SK-N-SH (cell line): ENCODE data around the gene SSMEM1. TPM values are rescaled to one million over a fixed set of nuclear protein-coding genes. Genes with fewer than 3 reads are reported as not detected.

ENCODE experiments used
- CTCF ChIA-PET: fragments of 300-600, 350-600 bp; formaldehyde crosslinking; extraction: SDS; loops from one replicate; lab custom pipeline; 2021; lab: Yijun Ruan, JAX
- POLR2A ChIA-PET: fragments of 350-600 bp; sonication (Branson Sonifier 250); formaldehyde crosslinking; extraction: SDS; loops from one replicate; lab custom pipeline; 2020; ENCODE audit warnings: antibody characterized with exemption, inconsistent platforms; lab: Yijun Ruan, JAX
- DNase-seq: peaks from one replicate; pipeline ENCODE4 v3.0.0; 2012
- H2AFZ ChIP-seq: fragments of 200-600 bp; sonication (generic); 2 replicates; pipeline ENCODE4 v1.8.1; 2016; ENCODE audit warnings: antibody characterized with exemption, mild to moderate bottlenecking, low read depth
- H3F3A ChIP-seq: fragments of 200-600 bp; sonication (generic); replicated peaks from 2 replicates; pipeline ENCODE3; 2016; ENCODE audit warnings: antibody characterized with exemption, mild to moderate bottlenecking; ENCODE audit not compliant: insufficient read depth
- H3K27ac ChIP-seq, 2 experiments: fragments of 200-500 bp in 1 of 2; fragments of 200-600 bp in 1 of 2; sonication (Bioruptor generic) in 1 of 2; sonication (generic), shearing (Covaris generic) in 1 of 2; 2 replicates each; pipeline versions ENCODE4 v1.5.1 to v1.6.1; 2014 to 2016; ENCODE audit warnings: low read depth in 2 of 2, inconsistent platforms in 1 of 2, low read length in 1 of 2, mild to moderate bottlenecking in 1 of 2, mixed read lengths in 1 of 2
- H3K27me3 ChIP-seq: fragments of 200-600 bp; sonication (generic), shearing (Covaris generic); 2 replicates; pipeline ENCODE4 v1.6.1; 2016; ENCODE audit warnings: mixed run types; ENCODE audit not compliant: insufficient read depth
- H3K36me3 ChIP-seq, 2 experiments: fragments of 200-500 bp in 1 of 2; fragments of 200-600 bp in 1 of 2; sonication (Bioruptor generic) in 1 of 2; sonication (generic) in 1 of 2; replicated peaks in 1 of 2; 2 replicates each; pipeline versions ENCODE3 to v1.5.1; 2014 to 2016; ENCODE audit warnings: low read length in 1 of 2, mild to moderate bottlenecking in 1 of 2; ENCODE audit not compliant: insufficient read depth in 2 of 2, control insufficient read depth in 1 of 2
- H3K4me1 ChIP-seq, 2 experiments: fragments of 200-500 bp in 1 of 2; fragments of 200-600 bp in 1 of 2; sonication (Bioruptor generic) in 1 of 2; sonication (generic), shearing (Covaris generic) in 1 of 2; 2 replicates each; pipeline versions ENCODE4 v1.5.1 to v1.6.1; 2014 to 2016; ENCODE audit warnings: low read depth in 1 of 2, low read length in 1 of 2, mixed run types in 1 of 2; ENCODE audit not compliant: insufficient read depth in 2 of 2, control insufficient read depth in 1 of 2
- H3K4me2 ChIP-seq: fragments of 200-600 bp; sonication (generic), shearing (Covaris generic); 2 replicates; pipeline ENCODE4 v1.6.1; 2017; ENCODE audit warnings: mixed run types
- H3K4me3 ChIP-seq, 2 experiments: fragments of 200-500 bp in 1 of 2; fragments of 200-600 bp in 1 of 2; sonication (Bioruptor generic) in 1 of 2; sonication (generic), shearing (Covaris generic) in 1 of 2; 2 replicates each; pipeline versions ENCODE4 v1.5.1 to v1.8.1; 2014 to 2016; ENCODE audit warnings: low read depth in 2 of 2, inconsistent platforms in 1 of 2, low read length in 1 of 2, mild to moderate bottlenecking in 1 of 2, mixed read lengths in 1 of 2, moderate library complexity in 1 of 2
- H3K79me2 ChIP-seq: fragments of 200-600 bp; sonication (generic); 2 replicates; pipeline ENCODE4 v1.8.1; 2017; ENCODE audit warnings: mild to moderate bottlenecking; ENCODE audit not compliant: insufficient read depth
- H3K9ac ChIP-seq: fragments of 200-600 bp; sonication (generic); 2 replicates; pipeline ENCODE4 v1.6.1; 2017; ENCODE audit warnings: mixed run types
- H3K9me2 ChIP-seq: fragments of 200-600 bp; sonication (generic); 2 replicates; pipeline ENCODE4 v1.6.1; 2017; ENCODE audit warnings: mixed run types
- H3K9me3 ChIP-seq: fragments of 200-600 bp; sonication (generic); 2 replicates; pipeline ENCODE4 v1.6.1; 2017; ENCODE audit warnings: mixed run types, mild to moderate bottlenecking, moderate library complexity
- H4K20me1 ChIP-seq: fragments of 200-600 bp; sonication (generic); 2 replicates; pipeline ENCODE4 v1.6.1; 2017; ENCODE audit warnings: mild to moderate bottlenecking, mixed run types; ENCODE audit not compliant: insufficient read depth
- CTCF ChIP-seq: fragments of 200-600 bp; sonication (generic); IDR thresholded peaks from 2 replicates; pipeline ENCODE4 v1.6.1; 2017; ENCODE audit warnings: antibody characterized with exemption, mild to moderate bottlenecking, moderate library complexity
- ELF1 ChIP-seq: IDR thresholded peaks from 2 replicates; pipeline ENCODE4 v1.4.0; 2012
- FOXJ3 ChIP-seq: sonication (generic); formaldehyde crosslinking; IDR thresholded peaks from 2 replicates; pipeline ENCODE4 v1.5.1; 2020; ENCODE audit warnings: mild to moderate bottlenecking, missing genetic modification reagents
- REST ChIP-seq: IDR thresholded peaks from 2 replicates; pipeline ENCODE4 v1.6.1; 2012; ENCODE audit warnings: mild to moderate bottlenecking, low read depth, low read length, moderate library complexity
- SMC3 ChIP-seq: IDR thresholded peaks from 2 replicates; pipeline ENCODE4 v1.6.1; 2012; ENCODE audit warnings: low read depth, low read length, improper control_type of control experiment
- YY1 ChIP-seq: IDR thresholded peaks from 2 replicates; pipeline ENCODE4 v1.4.0; 2012; ENCODE audit warnings: low read depth, mild to moderate bottlenecking
- WGBS: methylation state at CpG from one replicate; pipeline ENCODE4 v1.1.6; 2017; ENCODE audit warnings: low lambda C conversion rate; 5-methylcytosine and 5-hydroxymethylcytosine counted together
- polyA plus RNA-seq, 3 experiments: library from polyadenylated mRNA; depleted of rRNA; stranded (reverse); fragments of >200 nt; gene quantifications; 2 replicates each; pipeline ENCODE4 v1.2.3, GENCODE V29; 2012
- TF ChIP-seq, protein P1 (sequence below): fragments of 150-350 bp; IDR thresholded peaks from 2 replicates; pipeline ENCODE4 v1.6.1; 2016; ENCODE audit warnings: mild to moderate bottlenecking, low read depth, low read length
- TF ChIP-seq, protein P2 (sequence below): IDR thresholded peaks from 2 replicates; pipeline ENCODE4 v1.4.0; 2012; ENCODE audit warnings: low read depth, borderline replicate concordance

SSMEM1 gene
- polyA plus RNA-seq, 1 of the 3 experiments (the other 2 are of a cell fraction), result not detected

- TF ChIP-seq, protein P1, sequence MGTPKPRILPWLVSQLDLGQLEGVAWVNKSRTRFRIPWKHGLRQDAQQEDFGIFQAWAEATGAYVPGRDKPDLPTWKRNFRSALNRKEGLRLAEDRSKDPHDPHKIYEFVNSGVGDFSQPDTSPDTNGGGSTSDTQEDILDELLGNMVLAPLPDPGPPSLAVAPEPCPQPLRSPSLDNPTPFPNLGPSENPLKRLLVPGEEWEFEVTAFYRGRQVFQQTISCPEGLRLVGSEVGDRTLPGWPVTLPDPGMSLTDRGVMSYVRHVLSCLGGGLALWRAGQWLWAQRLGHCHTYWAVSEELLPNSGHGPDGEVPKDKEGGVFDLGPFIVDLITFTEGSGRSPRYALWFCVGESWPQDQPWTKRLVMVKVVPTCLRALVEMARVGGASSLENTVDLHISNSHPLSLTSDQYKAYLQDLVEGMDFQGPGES, result no peak
- TF ChIP-seq SMC3 (no peak), REST (no peak), ELF1 (no peak)
These were observed 29.4 kb upstream of the SSMEM1 start (continued) for GRCh38 chr7:130178251-130178650.

DNA sequence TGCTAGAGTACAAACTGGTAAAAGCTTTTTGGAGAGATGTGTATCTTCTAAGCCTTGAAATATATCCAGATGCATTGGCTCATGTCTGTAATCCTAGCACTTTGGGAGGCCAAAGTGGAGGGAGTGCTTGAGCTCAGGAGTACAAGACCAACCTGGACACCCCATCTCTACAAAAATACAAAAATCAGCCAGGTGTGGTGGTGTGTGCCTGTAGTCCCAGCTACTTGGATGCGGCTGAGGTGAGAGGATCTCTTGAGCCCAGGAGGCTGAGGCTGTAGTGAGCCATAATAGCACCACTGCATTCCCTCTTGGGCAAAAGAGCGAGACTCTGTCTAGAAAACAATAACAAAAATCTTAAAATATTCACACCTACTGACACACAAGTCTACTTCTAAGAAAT, 28.0 kb upstream of the SSMEM1 start:
- no peak overlapping the region for H3K9ac ChIP-seq
- CTCF ChIA-PET, result interaction anchor here (1.2 kb wide), 1 partner anchor 25 kb away, joined by 4 read pairs; no protein-coding TSS in a partner anchor
- no peaks in the 10 kb centered on the region for H3K79me2 ChIP-seq
- no peak overlapping the region for H3K27ac ChIP-seq
- no peaks in the 10 kb centered on the region for H4K20me1 ChIP-seq
- H2AFZ ChIP-seq, result no peak overlapping the region
- no peak for DNase-seq
- WGBS, result 93% methylated on average over 2 of the region's 2 CpGs
- no peak for TF ChIP-seq YY1
- TF ChIP-seq CTCF, result no peak
- TF ChIP-seq FOXJ3 (CRISPR knock-in tag), result no peak
- TF ChIP-seq, protein P2, sequence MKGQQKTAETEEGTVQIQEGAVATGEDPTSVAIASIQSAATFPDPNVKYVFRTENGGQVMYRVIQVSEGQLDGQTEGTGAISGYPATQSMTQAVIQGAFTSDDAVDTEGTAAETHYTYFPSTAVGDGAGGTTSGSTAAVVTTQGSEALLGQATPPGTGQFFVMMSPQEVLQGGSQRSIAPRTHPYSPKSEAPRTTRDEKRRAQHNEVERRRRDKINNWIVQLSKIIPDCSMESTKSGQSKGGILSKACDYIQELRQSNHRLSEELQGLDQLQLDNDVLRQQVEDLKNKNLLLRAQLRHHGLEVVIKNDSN, result no peak
- no peaks in the 10 kb centered on the region; a peak in 1 of 4 replicates for H3K4me1 ChIP-seq
- peaks cover 43 to 50% of the 10 kb centered on the region in 2 experiments for H3K36me3 ChIP-seq
- H3K27me3 ChIP-seq, result no peaks in the 10 kb centered on the region
- peaks cover 2% of the 10 kb centered on the region for H3F3A ChIP-seq
- H3K9me3 ChIP-seq, result no peaks in the 10 kb centered on the region
- H3K4me3 ChIP-seq, result no peak overlapping the region
- no peaks in the 10 kb centered on the region for H3K9me2 ChIP-seq
- H3K4me2 ChIP-seq, result no peak overlapping the region
- POLR2A ChIA-PET, result no interaction called here
